Nephron progenitor cell (in vitro differentiated cells): ENCODE results near the gene SMARCA4.
"Not testable (repeated sequence)": the region's sequence is repeated elsewhere in the genome, so short reads cannot be mapped to it uniquely, and the experiment has no call there.

Experiments
- DNase-seq: peaks from one replicate; pipeline ENCODE4 v3.0.0; 2021
- H3K27ac Mint-ChIP-seq: 2 replicates; pipeline ENCODE4 v1.8.0; 2021; ENCODE audit warnings: mild to moderate bottlenecking, moderate library complexity, mixed read lengths
- H3K27me3 Mint-ChIP-seq: 2 replicates; pipeline ENCODE4 v1.8.0; 2021; ENCODE audit warnings: mild to moderate bottlenecking, low read depth, mixed read lengths; ENCODE audit not compliant: poor library complexity
- H3K36me3 Mint-ChIP-seq: 2 replicates; pipeline ENCODE4 v1.8.0; 2021; ENCODE audit warnings: low read depth, mixed read lengths
- H3K4me1 Mint-ChIP-seq: 2 replicates; pipeline ENCODE4 v1.8.0; 2021; ENCODE audit warnings: mixed read lengths
- H3K4me3 Mint-ChIP-seq: 2 replicates; pipeline ENCODE4 v1.8.0; 2021; ENCODE audit warnings: mild to moderate bottlenecking, moderate library complexity, mixed read lengths
- H3K9me3 Mint-ChIP-seq: 2 replicates; pipeline ENCODE4 v1.8.0; 2021; ENCODE audit warnings: mild to moderate bottlenecking, moderate library complexity, mixed read lengths
- CTCF ChIP-seq: fragments of 200-600 bp; sonication (generic); IDR thresholded peaks from 2 replicates; pipeline ENCODE4 v1.5.0; 2021; ENCODE audit warnings: antibody characterized with exemption

The SMARCA4 gene

GRCh38 chr19:10927730-10928562, 32.9 kb upstream of the SMARCA4 start:
- Mint-ChIP-seq H3K36me3 (peaks cover 21% of the 10 kb centered on the region), H3K4me3 (peak overlapping the region; percentile 92), H3K9me3 (no peaks in the 10 kb centered on the region), H3K27ac (no peak overlapping the region), H3K4me1 (peaks cover 24% of the 10 kb centered on the region), H3K27me3 (no peaks in the 10 kb centered on the region)
- DNase-seq: no peak
- TF ChIP-seq CTCF: no peak

GRCh38 chr19:10928563-10929401, 32.0 kb upstream of the SMARCA4 start, which contains the start of the genes TIMM29 and YIPF2:
Gene TIMM29, plus strand, starts transcription at chr19:10928811. Its CDS starts 12 bp downstream, at chr19:10928823.
Gene YIPF2, minus strand, starts transcription at chr19:10928639. Its CDS starts 229 bp downstream, at chr19:10928410.
- Mint-ChIP-seq H3K36me3 (peaks cover 21% of the 10 kb centered on the region), H3K4me1 (peaks cover 24% of the 10 kb centered on the region), H3K4me3 (peak within 1 kb of the TSS; percentile 92), H3K27ac (peak within 1 kb of the TSS; percentile 66), H3K9me3 (no peaks in the 10 kb centered on the region), H3K27me3 (no peaks in the 10 kb centered on the region)
- DNase-seq: peak; percentile 94
- TF ChIP-seq CTCF: no peak

GRCh38 chr19:10929402-10929794, 31.4 kb upstream of the SMARCA4 start:
- H3K36me3 Mint-ChIP-seq: peaks cover 19% of the 10 kb centered on the region
- peaks cover 24% of the 10 kb centered on the region for H3K4me1 Mint-ChIP-seq
- H3K9me3 Mint-ChIP-seq: no peaks in the 10 kb centered on the region
- no peaks in the 10 kb centered on the region for H3K27me3 Mint-ChIP-seq
- H3K4me3 Mint-ChIP-seq: peak overlapping the region; percentile 92
- DNase-seq: no peak
- no peak overlapping the region for H3K27ac Mint-ChIP-seq
- no peak for TF ChIP-seq CTCF

GRCh38 chr19:10935371-10936059, 25.3 kb upstream of the SMARCA4 start:
- TF ChIP-seq CTCF: no peak
- Mint-ChIP-seq H3K4me3 (no peak overlapping the region), H3K27ac (peak overlapping the region; percentile 58), H3K36me3 (peaks cover 9% of the 10 kb centered on the region), H3K9me3 (no peaks in the 10 kb centered on the region), H3K27me3 (no peaks in the 10 kb centered on the region), H3K4me1 (peaks cover 11% of the 10 kb centered on the region)
- DNase-seq: no peak

- peaks cover 16% of the 10 kb centered on the region for H3K4me1 Mint-ChIP-seq
- DNase-seq: peak; percentile 57
- no peaks in the 10 kb centered on the region for H3K27me3 Mint-ChIP-seq
- H3K9me3 Mint-ChIP-seq: no peaks in the 10 kb centered on the region
- peak overlapping the region; percentile 48 for H3K27ac Mint-ChIP-seq
- H3K36me3 Mint-ChIP-seq: peaks cover 5% of the 10 kb centered on the region
- TF ChIP-seq CTCF: peak; percentile 54
- H3K4me3 Mint-ChIP-seq: no peak overlapping the region
Observed at GRCh38 chr19:10936661-10937084, 24.2 kb upstream of the SMARCA4 start.

- DNase-seq, H3K36me3 Mint-ChIP-seq, H3K27me3 Mint-ChIP-seq, H3K9me3 Mint-ChIP-seq, H3K27ac Mint-ChIP-seq, H3K4me3 Mint-ChIP-seq: not testable (repeated sequence)
- peaks cover 15% of the 10 kb centered on the region for H3K4me1 Mint-ChIP-seq
Observed at GRCh38 chr19:10941649-10942048, 19.2 kb upstream of the SMARCA4 start.

- H3K9me3 Mint-ChIP-seq, H3K36me3 Mint-ChIP-seq, H3K4me3 Mint-ChIP-seq, H3K27ac Mint-ChIP-seq, DNase-seq, H3K27me3 Mint-ChIP-seq: not testable (repeated sequence)
- H3K4me1 Mint-ChIP-seq: peaks cover 12% of the 10 kb centered on the region
Observed at GRCh38 chr19:10943412-10943811, 17.4 kb upstream of the SMARCA4 start.
